GM21515 (cell line): ENCODE data around the gene HSD17B1.
A peak's percentile ranks its signal among the peaks of the same experiment; 100 is the strongest.
"Not testable (repeated sequence)": the region's sequence is repeated elsewhere in the genome, so short reads cannot be mapped to it uniquely, and the experiment has no call there.

ENCODE experiments used
- ATAC-seq: cut with Tn5 transposase; IDR thresholded peaks from one replicate; pipeline ENCODE4 v1.9.1; 2021; ENCODE audit not compliant: unreplicated experiment

Gene HSD17B1

DNA sequence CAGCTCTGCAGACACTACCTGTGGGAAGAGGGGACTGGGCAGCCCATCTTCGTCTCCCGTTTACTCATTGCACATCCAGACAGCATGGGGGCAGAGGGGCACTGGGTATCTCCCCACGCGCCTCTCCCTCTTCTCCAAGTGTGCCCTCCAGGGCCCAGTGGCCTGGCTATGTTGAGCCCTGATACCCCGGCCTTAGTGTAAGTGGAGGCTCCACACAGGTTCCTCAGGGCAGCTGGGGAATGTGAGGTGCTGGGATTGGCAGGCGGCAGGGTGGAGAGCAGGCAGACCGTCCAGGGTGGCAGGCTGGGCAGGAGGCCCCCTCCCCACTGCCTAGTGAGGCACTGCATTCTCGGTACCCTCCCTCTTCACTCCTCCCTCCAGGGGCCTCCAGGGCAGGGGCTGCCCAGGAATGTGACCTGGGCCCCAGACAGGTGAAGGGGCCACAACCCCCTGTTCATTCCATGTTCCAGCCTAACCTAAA, 29.9 kb upstream of the HSD17B1 start:
- no peak for ATAC-seq

DNA sequence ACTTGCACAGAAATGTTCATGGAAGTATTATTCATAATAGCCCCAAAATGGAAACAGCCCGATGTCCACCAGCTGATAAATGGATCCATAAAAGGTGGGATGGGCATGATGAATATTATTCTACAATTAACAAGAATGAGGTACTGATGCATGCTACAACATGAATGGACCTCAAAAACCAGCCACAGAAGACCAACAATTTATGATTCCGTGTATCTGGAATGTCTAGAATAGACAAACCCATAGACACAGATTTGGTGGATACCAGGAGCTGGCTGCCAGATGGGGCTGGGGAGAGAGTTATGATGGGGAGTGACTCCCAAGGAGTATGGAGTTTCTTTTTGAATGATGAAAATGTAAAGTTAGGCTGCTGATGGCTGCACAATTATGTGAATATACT, 27.5 kb upstream of the HSD17B1 start:
- no peak for ATAC-seq

DNA sequence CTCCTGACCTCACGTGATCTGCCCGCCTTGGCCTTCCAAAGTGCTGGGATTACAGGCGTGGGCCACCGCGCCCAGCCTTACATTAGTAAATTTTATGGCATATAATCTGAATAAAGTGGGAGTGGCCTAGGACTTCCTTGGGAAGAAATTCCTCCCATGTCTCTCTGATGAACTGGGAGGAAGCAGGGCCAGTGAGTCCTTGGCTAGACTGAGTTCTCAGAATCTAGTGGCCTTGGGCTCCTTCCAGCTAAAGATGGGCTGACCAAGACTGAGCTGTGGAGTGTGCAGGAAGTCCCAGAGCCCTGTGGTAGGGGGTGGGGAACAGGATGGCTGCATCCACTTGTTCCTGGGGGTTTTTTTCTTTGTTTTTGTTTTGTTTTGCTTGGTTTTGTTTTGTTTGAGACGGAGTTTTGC, 26.7 kb upstream of the HSD17B1 start:
- no peak for ATAC-seq

DNA sequence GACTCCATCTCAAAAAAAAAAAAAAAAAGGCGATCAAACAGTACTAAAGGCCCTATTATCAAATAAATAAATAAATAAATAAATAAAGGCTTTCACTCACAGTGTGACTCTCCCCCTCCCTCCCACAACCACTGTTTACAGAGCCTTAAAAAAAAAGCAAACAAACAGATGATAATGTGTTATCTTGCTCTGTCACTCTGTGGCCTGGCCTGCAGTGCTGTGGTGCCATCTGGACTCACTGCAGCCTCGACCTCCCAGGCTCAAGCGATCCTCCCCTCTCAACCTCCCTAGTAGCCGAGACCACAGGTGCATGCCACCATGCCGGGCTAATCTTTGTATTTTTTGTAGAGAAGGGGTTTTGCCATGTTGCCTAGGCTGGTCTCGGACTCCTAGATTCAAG, 24.8 kb upstream of the HSD17B1 start:
- ATAC-seq: no peak

DNA sequence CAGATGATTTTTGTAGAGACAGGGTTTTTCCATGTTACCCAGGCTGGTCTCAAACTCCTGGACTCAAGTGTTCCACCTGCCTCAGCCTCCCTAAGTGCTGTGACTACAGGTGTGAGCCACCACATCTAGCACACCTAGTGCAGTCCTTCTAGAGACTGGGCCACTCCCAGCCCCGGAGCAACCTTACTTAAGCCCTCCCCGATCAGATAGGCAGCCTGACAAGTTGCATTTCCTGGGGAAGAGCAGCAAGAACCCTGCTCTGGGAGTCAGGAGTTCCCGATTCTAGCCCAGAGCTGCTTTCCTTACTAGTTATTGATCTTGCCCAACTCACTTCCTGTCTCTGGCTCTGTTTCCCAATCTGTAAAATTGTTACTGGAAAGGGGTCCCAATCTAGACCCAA, 23.7 kb upstream of the HSD17B1 start:
- ATAC-seq: no peak

DNA sequence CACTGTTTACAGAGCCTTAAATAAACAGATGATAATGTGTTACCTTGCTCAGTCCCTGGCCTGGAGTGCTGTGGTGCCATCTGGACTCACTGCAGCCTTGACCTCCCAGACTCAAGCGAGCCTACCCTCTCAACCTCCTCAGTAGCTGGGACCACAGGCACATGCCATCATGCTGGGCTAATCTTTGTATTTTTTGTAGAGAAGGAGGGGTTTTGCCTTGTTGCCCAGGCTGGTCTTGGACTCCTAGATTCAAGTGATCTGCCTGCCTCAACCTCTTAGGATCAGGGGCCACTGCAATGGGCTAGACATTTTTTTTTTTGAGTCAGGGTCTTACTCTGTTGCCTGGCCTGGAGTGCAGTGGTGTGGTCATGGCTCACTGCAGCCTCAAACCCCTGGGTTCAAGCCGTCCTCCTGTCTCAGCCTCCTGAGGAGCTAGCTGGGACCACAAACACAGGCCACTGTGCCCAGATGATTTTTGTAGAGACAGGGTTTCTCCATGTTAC, 21.7 kb upstream of the HSD17B1 start:
- ATAC-seq: no peak

DNA sequence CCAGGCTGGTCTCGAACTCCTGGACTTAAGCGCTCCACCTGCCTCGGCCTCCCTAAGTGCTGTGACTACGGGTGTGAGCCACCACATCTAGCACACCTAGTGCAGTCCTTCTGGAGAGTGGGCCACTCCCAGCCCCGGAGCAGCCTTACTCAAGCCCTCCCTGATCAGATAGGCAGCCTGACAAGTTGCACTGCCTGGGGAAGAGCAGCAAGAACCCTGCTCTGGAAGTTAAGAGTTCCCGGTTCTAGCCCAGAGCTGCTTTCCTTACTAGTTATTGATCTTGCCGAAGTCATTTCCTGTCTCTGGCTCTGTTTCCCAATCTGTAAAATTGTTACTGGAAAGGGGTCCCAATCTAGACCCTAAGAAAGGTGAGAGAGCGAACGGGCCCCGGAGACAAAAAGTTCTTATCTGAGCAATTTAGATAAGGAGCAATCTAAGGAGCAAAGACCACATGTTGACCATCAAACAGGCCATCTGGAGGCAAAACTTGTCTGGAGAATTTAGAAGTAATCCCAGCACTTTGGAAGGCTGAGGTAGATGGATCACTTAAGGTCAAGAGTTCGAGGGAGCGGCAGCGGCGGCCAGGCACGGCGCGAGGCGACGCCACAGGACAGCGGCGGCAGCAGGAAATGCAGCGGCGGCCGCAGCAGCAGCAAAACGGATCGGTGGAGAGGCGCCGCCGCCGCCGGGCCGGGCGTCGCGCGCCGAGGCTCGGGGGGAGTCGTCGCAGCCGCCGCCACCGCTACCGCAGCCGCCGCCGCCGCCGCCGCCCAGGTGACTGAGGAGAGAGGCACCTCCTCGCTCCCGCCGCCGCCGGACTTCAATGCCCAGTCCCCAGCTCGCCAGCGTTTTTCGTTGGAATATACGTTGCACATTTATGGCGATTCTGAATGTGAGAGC, 21.0 kb upstream of the HSD17B1 start:
- ATAC-seq: no peak

DNA sequence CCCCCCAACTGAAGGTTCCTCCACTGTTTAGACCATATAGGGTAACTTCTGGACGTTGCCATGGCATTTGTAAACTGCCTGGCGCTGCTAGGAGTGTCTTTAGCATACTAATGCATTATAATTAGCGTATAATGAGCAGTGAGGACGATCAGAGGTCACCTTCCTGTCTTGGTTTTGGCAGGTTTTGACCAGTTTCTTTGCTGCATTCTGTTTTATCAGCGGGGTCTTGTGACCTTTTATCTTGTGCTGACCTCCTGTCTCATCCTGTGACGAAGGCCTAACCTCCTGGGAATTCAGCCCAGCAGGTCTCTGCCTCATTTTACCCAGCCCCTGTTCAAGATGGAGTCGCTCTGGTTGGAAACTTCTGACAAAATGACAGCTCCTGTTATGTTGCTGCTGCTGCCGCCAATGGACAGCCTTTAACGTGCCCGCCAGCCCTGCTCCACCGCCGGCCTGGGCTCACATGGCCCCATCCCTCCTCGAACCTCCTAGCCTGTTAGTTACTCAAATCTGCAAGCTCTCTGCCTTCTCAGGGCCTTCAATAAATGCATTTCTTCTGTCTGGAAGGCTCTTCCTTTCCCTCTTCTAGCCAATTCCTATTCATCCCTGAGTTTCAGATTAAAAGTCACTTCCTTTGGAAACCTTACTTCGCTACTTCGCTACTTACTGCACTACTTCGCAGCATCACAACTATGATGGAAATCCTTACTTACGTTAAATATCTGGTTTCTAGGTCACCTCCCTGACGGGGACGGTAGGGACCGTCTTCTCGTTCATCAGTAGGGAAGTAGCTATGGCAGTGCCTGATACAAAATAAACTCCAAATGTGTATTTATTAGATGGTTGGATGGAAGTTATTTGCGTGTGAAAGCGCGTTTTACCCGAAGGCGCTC, 17.3 kb upstream of the HSD17B1 start:
- ATAC-seq: peak; percentile 14

DNA sequence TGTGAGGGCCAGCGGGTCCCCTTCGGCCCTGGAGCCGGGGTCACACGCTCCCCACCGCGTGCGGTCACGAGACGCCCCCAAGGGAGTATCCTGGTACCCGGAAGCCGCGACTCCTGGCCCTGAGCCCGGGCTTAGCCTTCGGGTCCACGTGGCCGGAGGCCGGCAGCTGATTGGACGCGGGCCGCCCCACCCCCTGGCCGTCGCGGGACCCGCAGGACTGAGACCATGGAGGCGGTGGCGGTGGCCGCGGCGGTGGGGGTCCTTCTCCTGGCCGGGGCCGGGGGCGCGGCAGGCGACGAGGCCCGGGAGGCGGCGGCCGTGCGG, 16.7 kb upstream of the HSD17B1 start, which contains the start of gene NAGLU:
NAGLU (plus strand) TSS at position 194 of the 324 bp plus-strand sequence; CDS start at position 226, 32 bp downstream.
- ATAC-seq: peak; percentile 77

DNA sequence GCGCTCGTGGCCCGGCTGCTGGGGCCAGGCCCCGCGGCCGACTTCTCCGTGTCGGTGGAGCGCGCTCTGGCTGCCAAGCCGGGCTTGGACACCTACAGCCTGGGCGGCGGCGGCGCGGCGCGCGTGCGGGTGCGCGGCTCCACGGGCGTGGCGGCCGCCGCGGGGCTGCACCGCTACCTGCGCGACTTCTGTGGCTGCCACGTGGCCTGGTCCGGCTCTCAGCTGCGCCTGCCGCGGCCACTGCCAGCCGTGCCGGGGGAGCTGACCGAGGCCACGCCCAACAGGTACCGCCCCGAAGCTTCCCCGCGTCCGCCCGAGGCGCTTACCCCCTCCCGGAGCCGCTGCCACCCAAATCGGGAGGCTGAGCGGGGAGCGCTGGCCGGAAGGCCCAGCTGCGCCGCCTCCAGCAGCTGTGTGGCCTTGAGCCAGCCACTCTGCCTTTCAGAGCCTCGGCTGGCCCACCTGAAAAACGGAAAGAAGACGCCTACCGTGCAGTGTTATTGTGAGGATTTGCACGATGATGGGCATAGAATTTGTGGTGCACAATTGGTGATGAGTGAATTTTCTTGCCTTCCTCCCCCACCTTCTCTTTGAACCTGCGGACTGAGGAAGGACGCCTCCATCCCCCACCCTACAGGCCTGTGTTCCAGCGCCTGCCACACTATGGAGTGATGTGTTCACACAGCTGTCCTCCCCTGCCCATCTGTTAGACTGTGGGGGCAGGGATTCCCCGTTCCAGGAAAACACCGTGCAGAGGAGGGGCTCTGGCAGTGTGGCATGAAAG, 16.2 kb upstream of the HSD17B1 start:
- peak; percentile 50 for ATAC-seq

DNA sequence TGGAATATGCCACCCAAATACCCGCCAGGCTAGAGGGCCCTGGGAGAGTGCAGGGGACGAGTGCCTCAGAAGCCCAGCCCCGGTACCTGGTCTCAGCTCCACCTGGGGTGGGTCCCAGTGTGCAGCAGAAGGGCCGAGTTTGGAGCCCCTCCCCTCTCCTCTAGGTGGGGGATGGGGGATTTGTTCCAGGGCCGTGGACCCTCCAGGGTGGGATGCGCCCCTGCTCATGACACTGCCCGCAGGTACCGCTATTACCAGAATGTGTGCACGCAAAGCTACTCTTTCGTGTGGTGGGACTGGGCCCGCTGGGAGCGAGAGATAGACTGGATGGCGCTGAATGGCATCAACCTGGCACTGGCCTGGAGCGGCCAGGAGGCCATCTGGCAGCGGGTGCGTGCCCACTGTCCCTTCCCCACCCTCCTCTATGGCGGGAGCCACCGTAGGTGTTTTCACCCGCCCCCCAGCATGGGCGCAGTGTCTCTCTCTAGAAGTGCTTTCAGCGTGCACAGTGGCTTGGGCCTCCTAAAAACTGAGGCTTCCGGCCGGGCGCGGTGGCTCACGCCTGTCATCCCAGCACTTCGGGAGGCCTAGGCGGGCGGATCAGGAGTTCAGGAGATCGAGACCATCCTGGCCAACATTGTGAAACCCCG, 15.4 kb upstream of the HSD17B1 start:
- no peak for ATAC-seq

DNA sequence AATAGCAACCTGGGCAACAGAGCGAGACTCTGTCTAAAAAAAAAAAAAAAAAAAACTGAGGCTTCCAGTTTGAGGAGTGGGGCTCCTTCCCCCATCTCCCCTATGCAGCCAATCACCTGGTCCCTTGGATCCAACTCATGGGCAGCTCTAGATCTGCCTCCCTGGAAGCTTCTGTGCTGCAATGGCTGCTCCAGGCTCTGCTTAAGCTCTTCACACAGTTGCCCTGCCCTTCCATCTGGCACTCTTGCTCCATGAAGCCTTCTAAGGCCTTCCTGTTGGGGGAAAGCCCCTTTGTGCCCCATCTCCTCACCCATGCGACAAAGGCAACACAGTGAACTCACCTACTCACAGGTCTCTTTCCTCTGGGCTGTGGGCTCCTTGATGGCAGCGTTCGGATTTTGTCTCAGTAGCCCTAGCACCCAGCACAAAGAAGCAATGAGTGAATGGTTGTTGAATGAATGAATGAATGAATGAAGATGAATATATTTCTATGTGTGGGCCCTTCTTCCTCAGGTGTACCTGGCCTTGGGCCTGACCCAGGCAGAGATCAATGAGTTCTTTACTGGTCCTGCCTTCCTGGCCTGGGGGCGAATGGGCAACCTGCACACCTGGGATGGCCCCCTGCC, 14.8 kb upstream of the HSD17B1 start:
- no peak for ATAC-seq

DNA sequence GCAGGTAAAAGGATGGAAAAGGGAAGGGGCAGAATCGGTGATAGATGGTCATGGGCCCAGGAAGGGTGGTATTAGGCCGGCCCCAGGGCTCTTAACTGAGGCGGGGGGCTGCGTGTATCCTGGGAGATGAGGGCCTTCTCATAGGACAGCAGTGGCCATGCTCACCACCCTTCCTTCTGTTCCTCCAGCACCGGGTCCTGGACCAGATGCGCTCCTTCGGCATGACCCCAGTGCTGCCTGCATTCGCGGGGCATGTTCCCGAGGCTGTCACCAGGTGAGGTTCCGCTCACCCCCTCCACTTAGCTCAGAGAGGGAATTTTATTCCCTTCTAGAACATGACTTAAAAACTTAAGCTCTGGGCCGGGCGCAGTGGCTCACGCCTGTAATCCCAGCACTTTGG, 14.2 kb upstream of the HSD17B1 start:
- no peak for ATAC-seq

DNA sequence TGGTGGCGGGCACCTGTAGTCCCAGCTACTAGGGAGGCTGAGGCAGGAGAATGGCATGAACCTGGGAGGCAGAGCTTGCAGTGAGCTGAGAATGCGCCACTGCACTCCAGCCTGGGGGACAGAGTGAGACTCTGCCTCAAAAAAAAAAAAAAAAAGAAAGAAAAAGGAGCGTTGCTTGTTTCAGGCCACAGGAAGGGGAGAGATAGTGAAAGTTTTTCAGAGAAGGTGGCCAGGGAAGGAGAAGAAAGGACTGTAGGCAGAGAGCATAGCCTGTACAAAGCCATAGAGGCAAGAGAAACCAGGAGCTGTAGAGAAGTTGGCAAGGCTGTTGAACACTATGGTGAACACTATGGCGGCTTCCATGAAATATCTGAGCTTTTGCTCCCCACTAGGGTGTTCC, 12.2 kb upstream of the HSD17B1 start:
- ATAC-seq: not testable (repeated sequence)

DNA sequence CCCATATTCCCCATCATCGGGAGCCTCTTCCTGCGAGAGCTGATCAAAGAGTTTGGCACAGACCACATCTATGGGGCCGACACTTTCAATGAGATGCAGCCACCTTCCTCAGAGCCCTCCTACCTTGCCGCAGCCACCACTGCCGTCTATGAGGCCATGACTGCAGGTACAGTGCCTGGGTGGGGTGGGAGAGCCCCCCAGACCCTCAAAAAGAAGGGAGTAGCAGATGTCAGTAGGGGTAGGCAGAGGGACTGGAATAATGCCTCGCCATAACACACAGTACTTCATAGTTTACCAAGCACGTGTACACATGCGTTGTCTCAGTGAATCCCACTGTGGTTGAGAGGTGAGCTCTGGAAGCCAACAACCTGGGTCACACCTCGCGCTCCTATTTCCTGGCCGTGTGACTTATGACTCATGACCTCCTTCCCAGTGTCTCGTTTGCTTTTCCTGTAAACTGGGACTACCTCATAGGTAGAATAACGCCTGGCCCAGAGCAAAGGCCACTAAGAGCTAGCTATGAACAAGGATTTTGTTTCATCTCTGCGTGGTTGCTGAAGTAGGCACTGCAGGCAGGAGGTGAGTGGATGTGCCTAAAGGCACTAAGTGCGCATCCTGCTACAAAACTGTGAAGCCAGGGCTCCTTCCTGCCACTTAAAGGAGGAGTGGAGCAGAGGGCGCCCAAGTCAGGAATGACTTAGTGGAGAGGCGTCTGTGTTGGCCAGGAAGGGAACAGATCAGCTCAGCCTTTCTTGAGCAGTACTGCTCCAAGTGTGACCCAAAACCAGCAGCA, 11.5 kb upstream of the HSD17B1 start:
- no peak for ATAC-seq

DNA sequence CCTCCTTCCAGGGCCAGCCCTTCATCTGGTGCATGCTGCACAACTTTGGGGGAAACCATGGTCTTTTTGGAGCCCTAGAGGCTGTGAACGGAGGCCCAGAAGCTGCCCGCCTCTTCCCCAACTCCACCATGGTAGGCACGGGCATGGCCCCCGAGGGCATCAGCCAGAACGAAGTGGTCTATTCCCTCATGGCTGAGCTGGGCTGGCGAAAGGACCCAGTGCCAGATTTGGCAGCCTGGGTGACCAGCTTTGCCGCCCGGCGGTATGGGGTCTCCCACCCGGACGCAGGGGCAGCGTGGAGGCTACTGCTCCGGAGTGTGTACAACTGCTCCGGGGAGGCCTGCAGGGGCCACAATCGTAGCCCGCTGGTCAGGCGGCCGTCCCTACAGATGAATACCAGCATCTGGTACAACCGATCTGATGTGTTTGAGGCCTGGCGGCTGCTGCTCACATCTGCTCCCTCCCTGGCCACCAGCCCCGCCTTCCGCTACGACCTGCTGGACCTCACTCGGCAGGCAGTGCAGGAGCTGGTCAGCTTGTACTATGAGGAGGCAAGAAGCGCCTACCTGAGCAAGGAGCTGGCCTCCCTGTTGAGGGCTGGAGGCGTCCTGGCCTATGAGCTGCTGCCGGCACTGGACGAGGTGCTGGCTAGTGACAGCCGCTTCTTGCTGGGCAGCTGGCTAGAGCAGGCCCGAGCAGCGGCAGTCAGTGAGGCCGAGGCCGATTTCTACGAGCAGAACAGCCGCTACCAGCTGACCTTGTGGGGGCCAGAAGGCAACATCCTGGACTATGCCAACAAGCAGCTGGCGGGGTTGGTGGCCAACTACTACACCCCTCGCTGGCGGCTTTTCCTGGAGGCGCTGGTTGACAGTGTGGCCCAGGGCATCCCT, 9.3 kb upstream of the HSD17B1 start:
- ATAC-seq: no peak

DNA sequence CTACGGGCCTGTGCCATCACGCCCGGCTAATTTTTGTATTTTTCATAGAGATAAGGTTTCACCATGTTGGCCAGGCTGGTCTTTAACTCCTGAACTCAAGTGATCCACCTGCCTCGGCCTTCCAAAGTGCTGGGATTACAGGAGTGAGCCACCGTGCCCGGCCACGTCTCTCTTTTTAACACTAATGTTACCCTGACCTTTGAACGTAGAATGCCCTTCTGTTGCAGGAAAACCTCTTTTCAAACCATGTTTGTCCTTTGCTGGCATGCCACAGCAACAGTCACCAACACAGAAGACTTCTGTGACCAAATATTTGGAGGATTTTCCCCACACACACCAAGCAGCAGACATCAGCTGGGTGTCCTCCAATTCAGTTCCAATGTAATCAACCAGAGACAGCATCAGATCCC, 7.8 kb upstream of the HSD17B1 start:
- ATAC-seq: no peak
